SK-N-SH (cell line): ENCODE results near the gene MLLT10.

Experiments used
- CTCF ChIP-seq: fragments of 200-600 bp; sonication (generic); IDR thresholded peaks from 2 replicates; pipeline ENCODE4 v1.6.1; 2017; ENCODE audit warnings: antibody characterized with exemption, mild to moderate bottlenecking, moderate library complexity
- EZH2phosphoT487 ChIP-seq: fragments of 200-600 bp; sonication (generic); IDR thresholded peaks from 2 replicates; pipeline ENCODE4 v1.6.1; 2017; ENCODE audit warnings: low read depth, mixed run types, mild to moderate bottlenecking, antibody characterized with exemption, moderate library complexity, borderline replicate concordance
- FOXJ3 ChIP-seq: sonication (generic); formaldehyde crosslinking; IDR thresholded peaks from 2 replicates; pipeline ENCODE4 v1.5.1; 2020; ENCODE audit warnings: mild to moderate bottlenecking, missing genetic modification reagents
- NFIC ChIP-seq: IDR thresholded peaks from 2 replicates; pipeline ENCODE4 v1.4.0; 2012; ENCODE audit warnings: borderline replicate concordance

- no peak for TF ChIP-seq CTCF
- no peak for TF ChIP-seq NFIC
- TF ChIP-seq FOXJ3 (CRISPR knock-in tag), result no peak
- no peak for TF ChIP-seq EZH2phosphoT487
Measured at GRCh38 chr10:21650353-21650752, 116.3 kb downstream of the MLLT10 start.
